Erythroblast (primary cell): Measurements from ENCODE around the gene COA8.

ENCODE experiments used
- GATA1 ChIP-seq: IDR thresholded peaks from 2 replicates; pipeline ENCODE4 v1.6.1; 2011; ENCODE audit warnings: low read depth, mild to moderate bottlenecking, control low read depth, low read length, moderate library complexity
- POLR2A ChIP-seq: IDR thresholded peaks from 2 replicates; pipeline ENCODE4 v1.6.1; 2011; ENCODE audit warnings: mild to moderate bottlenecking, low read length

DNA sequence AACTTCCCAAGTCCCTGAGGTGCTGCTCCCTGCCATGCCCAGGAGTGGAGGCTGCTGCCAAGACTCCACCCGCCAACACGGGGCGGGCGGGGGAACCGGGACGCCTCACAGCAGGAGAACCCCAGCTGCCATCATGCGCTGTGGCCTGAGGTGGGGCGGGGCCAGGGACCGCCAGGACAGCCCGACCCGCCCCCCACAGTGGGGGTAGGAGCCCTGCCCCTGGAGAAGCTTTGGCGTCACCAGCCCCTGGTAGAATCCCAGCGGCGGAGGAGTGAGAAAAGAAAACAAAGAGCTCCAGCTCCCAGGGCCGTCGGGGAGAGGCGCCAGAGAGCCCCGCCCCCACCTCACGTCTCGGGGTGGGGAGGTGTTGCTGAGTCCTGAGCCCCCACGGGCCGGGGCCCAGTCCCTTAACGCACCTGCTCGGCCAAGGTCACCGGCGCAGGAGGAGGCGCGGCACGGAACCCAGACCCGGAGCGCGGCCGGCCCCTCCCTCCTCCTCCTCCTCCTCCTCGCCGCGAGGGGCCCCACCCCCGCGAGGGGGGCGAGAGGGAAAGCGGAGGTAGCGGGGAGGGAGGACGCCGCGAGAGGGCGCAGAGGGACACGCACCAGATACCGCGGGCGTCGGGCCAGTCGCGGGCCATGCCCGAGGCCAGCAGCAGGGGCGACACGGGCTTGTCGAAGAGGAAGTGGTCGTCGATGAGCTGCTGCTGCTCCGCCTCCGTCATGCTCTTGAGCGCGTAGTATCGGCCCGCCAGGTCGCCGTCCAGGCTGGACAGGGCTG, 41.9 kb upstream of the COA8 start:
- TF ChIP-seq POLR2A: peak; percentile 23
- TF ChIP-seq GATA1: no peak
